K562 (cell line): ENCODE data around the gene SERINC3. TPM values are rescaled to one million over a fixed set of nuclear protein-coding genes. Genes with fewer than 3 reads are reported as not detected.

Experiments
- CAMTA2 ChIP-seq: fragments of 250-450 bp; sonication (Bioruptor Pico); conservative IDR thresholded peaks from 2 replicates; pipeline ENCODE4 v1.5.1; 2022
- ELF2 ChIP-seq: fragments of 250-450 bp; sonication (Bioruptor Pico); IDR thresholded peaks from 2 replicates; pipeline ENCODE4 v1.5.0; 2021; ENCODE audit warnings: mild to moderate bottlenecking
- LEF1 ChIP-seq: fragments of 450-650 bp; IDR thresholded peaks from 2 replicates; pipeline ENCODE4 v1.6.1; 2016; ENCODE audit warnings: mild to moderate bottlenecking
- MTA1 ChIP-seq: fragments of 450-650 bp; IDR thresholded peaks from 2 replicates; pipeline ENCODE4 v1.6.1; 2017; ENCODE audit warnings: borderline replicate concordance
- MTA2 ChIP-seq: fragments of 450-650 bp; IDR thresholded peaks from 2 replicates; pipeline ENCODE4 v1.6.1; 2016; ENCODE audit warnings: low read depth
- NCOA2 ChIP-seq, 2 experiments: fragments of 450-650 bp; IDR thresholded peaks; 2 replicates each; pipeline ENCODE4 v1.6.1; 2018; ENCODE audit warnings: mild to moderate bottlenecking in 2 of 2, moderate library complexity in 1 of 2; ENCODE audit not compliant: partially characterized antibody in 2 of 2
- NCOA4 ChIP-seq: fragments of 450-650 bp; IDR thresholded peaks from 2 replicates; pipeline ENCODE4 v1.6.1; 2018; ENCODE audit warnings: mild to moderate bottlenecking; ENCODE audit not compliant: partially characterized antibody
- POLR2G ChIP-seq: fragments of 200-400 bp; formaldehyde crosslinking; IDR thresholded peaks from 2 replicates; pipeline ENCODE4 v1.6.1; 2017; ENCODE audit warnings: low read depth, mild to moderate bottlenecking, antibody characterized with exemption, low read length, moderate library complexity
- POLR2H ChIP-seq: IDR thresholded peaks from 2 replicates; pipeline ENCODE4 v1.6.1; 2016; ENCODE audit warnings: missing genetic modification characterization, low read depth, mild to moderate bottlenecking, control low read depth, missing compliant biosample characterization, moderate library complexity
- PPARD ChIP-seq: fragments of 250-450 bp; sonication (Bioruptor Pico); IDR thresholded peaks from 2 replicates; pipeline ENCODE4 v1.8.0; 2022; ENCODE audit warnings: inconsistent platforms, mild to moderate bottlenecking, moderate library complexity
- PYGO2 ChIP-seq: fragments of 450-650 bp; IDR thresholded peaks from 2 replicates; pipeline ENCODE4 v1.6.1; 2016; ENCODE audit warnings: mild to moderate bottlenecking, missing genetic modification characterization, moderate library complexity, missing compliant biosample characterization
- SMARCA4 ChIP-seq: fragments of 450-650 bp; IDR thresholded peaks from 2 replicates; pipeline ENCODE4 v1.6.1; 2016
- SOX6 ChIP-seq: fragments of 450-650 bp; IDR thresholded peaks from 2 replicates; pipeline ENCODE4 v1.6.1; 2014; ENCODE audit warnings: mild to moderate bottlenecking
- SRSF9 ChIP-seq: fragments of 200-400 bp; formaldehyde crosslinking; IDR thresholded peaks from 2 replicates; pipeline ENCODE4 v1.6.1; 2017; ENCODE audit warnings: low read depth, low read length, borderline replicate concordance
- ZBED1 ChIP-seq: IDR thresholded peaks from 2 replicates; pipeline ENCODE4 v1.6.1; 2014
- ZC3H4 ChIP-seq: sonication (generic); formaldehyde crosslinking; IDR thresholded peaks from 2 replicates; pipeline ENCODE4 v1.9.0; 2021; ENCODE audit warnings: missing genetic modification reagents, borderline replicate concordance
- ZNF668 ChIP-seq: fragments of 250-450 bp; sonication (Bioruptor Pico); IDR thresholded peaks from 2 replicates; pipeline ENCODE4 v1.8.0; 2022; ENCODE audit warnings: mild to moderate bottlenecking, inconsistent platforms
- polyA plus RNA-seq, 8 experiments: library from polyadenylated mRNA; depleted of rRNA in 4 of 8; stranded (reverse) in 5 of 8; unstranded in 3 of 8; fragments of >200 nt; fragmentation: Nextera tagmentation in 2 of 8; fragmentation: Illumina TruSeq in 1 of 8; extraction: Ambion mirVana in 2 of 8; extraction: Trizol in 1 of 8; gene quantifications; 2 replicates each; pipeline versions ENCODE4 v1.2.1 to v1.2.3, GENCODE V29; 2011 to 2014; ENCODE audit warnings: inconsistent platforms in 1 of 8, missing spikeins in 1 of 8
- total RNA-seq, 7 experiments: library from RNA; depleted of rRNA in 6 of 7; stranded (reverse); fragments of >200 nt in 6 of 7; fragmentation: Illumina TruSeq in 2 of 7; extraction: Trizol in 2 of 7; gene quantifications; 2 replicates each; pipeline versions ENCODE4 v1.2.1 to v1.2.3, GENCODE V29; 2011 to 2021; ENCODE audit warnings: low replicate concordance in 1 of 7
- TF ChIP-seq, protein P1 (sequence below): fragments of 450-650 bp; IDR thresholded peaks from 2 replicates; pipeline ENCODE4 v1.6.1; 2016; ENCODE audit warnings: mild to moderate bottlenecking
- TF ChIP-seq, protein P2 (sequence below): sonication (generic); formaldehyde crosslinking; IDR thresholded peaks from 2 replicates; pipeline ENCODE4 v1.8.1; 2023; ENCODE audit warnings: mild to moderate bottlenecking, missing genetic modification reagents
- TF ChIP-seq, protein P3 (sequence below): IDR thresholded peaks from 3 replicates; pipeline ENCODE4 v1.6.1; 2011; ENCODE audit warnings: borderline replicate concordance, mild to moderate bottlenecking, moderate library complexity; ENCODE audit not compliant: insufficient read length; ENCODE audit errors: extremely low read depth

Gene SERINC3
- total and polyA plus RNA-seq, 9 of the 15 experiments (the other 6 are each of a cell fraction or from before 2014, with no cell fraction given), result 24.7 to 107 (median 48.8) TPM

DNA sequence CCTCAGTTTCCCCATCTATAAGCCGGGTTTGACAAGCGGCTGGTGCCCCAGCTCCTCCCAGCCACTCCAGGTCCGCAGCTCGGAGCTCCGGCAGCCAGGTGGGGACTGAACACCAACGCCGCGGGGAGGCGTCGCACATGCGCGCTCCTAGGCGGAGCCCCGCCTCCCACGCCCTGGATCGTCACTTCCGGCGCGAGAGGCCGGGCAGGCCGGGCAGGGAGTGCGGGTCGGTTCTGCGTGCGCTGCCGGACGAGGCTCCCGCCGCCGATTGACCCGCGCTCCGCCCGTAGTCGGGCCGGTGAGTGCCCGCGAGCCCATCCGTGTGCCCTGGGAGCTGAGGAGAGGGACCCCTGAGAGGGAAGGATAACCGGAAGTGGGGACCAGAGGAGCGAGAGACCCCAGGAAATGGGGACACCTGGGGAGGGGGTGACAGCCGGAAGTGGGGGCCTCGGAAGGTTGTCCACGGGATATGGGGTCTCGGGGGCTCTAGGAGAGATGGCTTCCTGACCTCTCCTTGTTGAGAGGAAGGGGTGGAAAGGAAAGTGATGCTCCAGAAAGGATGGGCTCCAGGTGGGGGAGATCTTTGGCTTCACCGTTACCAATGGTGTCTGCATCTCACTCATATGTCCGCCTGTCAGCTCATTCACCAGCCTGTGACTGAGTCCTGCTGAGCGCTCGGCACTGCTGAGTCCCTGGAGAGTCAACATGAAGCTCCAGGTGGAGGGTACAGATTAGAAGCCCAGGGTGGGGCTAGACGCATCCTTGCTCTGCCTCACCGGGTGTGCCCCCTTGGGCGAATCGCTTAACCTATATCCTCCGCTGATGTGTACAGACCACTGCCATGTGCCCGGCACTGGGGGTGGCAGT is 45.9 kb downstream of the SERINC3 start, which contains the start of gene TTPAL (continued):
- TF ChIP-seq, protein P1, sequence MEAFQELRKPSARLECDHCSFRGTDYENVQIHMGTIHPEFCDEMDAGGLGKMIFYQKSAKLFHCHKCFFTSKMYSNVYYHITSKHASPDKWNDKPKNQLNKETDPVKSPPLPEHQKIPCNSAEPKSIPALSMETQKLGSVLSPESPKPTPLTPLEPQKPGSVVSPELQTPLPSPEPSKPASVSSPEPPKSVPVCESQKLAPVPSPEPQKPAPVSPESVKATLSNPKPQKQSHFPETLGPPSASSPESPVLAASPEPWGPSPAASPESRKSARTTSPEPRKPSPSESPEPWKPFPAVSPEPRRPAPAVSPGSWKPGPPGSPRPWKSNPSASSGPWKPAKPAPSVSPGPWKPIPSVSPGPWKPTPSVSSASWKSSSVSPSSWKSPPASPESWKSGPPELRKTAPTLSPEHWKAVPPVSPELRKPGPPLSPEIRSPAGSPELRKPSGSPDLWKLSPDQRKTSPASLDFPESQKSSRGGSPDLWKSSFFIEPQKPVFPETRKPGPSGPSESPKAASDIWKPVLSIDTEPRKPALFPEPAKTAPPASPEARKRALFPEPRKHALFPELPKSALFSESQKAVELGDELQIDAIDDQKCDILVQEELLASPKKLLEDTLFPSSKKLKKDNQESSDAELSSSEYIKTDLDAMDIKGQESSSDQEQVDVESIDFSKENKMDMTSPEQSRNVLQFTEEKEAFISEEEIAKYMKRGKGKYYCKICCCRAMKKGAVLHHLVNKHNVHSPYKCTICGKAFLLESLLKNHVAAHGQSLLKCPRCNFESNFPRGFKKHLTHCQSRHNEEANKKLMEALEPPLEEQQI, result no peak
- peak; percentile 36; the same call in 1 of the 2 replicates for TF ChIP-seq MTA2
- peak; percentile 69; the same call in 1 of the 2 replicates for TF ChIP-seq ELF2 (CRISPR knock-in tag)
- no peak for TF ChIP-seq CAMTA2
- no peak for TF ChIP-seq ZC3H4 (CRISPR knock-in tag)
- TF ChIP-seq, protein P2, sequence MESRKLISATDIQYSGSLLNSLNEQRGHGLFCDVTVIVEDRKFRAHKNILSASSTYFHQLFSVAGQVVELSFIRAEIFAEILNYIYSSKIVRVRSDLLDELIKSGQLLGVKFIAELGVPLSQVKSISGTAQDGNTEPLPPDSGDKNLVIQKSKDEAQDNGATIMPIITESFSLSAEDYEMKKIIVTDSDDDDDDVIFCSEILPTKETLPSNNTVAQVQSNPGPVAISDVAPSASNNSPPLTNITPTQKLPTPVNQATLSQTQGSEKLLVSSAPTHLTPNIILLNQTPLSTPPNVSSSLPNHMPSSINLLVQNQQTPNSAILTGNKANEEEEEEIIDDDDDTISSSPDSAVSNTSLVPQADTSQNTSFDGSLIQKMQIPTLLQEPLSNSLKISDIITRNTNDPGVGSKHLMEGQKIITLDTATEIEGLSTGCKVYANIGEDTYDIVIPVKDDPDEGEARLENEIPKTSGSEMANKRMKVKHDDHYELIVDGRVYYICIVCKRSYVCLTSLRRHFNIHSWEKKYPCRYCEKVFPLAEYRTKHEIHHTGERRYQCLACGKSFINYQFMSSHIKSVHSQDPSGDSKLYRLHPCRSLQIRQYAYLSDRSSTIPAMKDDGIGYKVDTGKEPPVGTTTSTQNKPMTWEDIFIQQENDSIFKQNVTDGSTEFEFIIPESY (CRISPR knock-in tag), result 0 out of 2 replicates have a peak, but pooled peaks have one; percentile 44
- 0 out of 2 replicates have a peak, but pooled peaks have one; percentile 30 for TF ChIP-seq ZBED1
- no peak for TF ChIP-seq SOX6
- no peak for TF ChIP-seq SRSF9
- TF ChIP-seq PPARD (CRISPR knock-in tag), result no peak
- TF ChIP-seq MTA1, result no peak
- no peak for TF ChIP-seq ZNF668 (CRISPR knock-in tag)
- peak; percentile 97 for TF ChIP-seq POLR2G
- TF ChIP-seq, protein P3, sequence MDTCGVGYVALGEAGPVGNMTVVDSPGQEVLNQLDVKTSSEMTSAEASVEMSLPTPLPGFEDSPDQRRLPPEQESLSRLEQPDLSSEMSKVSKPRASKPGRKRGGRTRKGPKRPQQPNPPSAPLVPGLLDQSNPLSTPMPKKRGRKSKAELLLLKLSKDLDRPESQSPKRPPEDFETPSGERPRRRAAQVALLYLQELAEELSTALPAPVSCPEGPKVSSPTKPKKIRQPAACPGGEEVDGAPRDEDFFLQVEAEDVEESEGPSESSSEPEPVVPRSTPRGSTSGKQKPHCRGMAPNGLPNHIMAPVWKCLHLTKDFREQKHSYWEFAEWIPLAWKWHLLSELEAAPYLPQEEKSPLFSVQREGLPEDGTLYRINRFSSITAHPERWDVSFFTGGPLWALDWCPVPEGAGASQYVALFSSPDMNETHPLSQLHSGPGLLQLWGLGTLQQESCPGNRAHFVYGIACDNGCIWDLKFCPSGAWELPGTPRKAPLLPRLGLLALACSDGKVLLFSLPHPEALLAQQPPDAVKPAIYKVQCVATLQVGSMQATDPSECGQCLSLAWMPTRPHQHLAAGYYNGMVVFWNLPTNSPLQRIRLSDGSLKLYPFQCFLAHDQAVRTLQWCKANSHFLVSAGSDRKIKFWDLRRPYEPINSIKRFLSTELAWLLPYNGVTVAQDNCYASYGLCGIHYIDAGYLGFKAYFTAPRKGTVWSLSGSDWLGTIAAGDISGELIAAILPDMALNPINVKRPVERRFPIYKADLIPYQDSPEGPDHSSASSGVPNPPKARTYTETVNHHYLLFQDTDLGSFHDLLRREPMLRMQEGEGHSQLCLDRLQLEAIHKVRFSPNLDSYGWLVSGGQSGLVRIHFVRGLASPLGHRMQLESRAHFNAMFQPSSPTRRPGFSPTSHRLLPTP, result no peak
- no peak for TF ChIP-seq NCOA4
- TF ChIP-seq POLR2H (tag), result no peak; the same call in 1 of the 2 replicates
- TF ChIP-seq SMARCA4, result 0 out of 2 replicates have a peak, but pooled peaks have one; percentile 58
- TF ChIP-seq PYGO2, result no peak
- no peak for TF ChIP-seq NCOA2 (IDR thresholded peaks at IDR 0.05; ENCODE audit: partially characterized antibody in 2 of 2)
- TF ChIP-seq LEF1, result no peak
